GM12878 (cell line): Measurements from ENCODE around the gene IFNGR2. TPM values are rescaled to one million over a fixed set of nuclear protein-coding genes. Genes with fewer than 3 reads are reported as not detected.

Experiments
- ATAC-seq: fragments of 200-7000 bp; cut with Tn5 transposase; 3 replicates; pipeline ENCODE4 v1.9.1; 2020; ENCODE audit warnings: mild to moderate bottlenecking, moderate library complexity
- BruUV-seq: library from RNA; stranded (reverse); fragments of 400-500 nt; replicated peaks from 2 replicates; lab custom pipeline; 2021; lab: Mats Ljungman, UMichigan
- CTCF ChIA-PET: fragments of 300-600 bp; sonication (Branson Sonifier 250); formaldehyde crosslinking; extraction: SDS; loops from one replicate; lab custom pipeline; 2021; ENCODE audit warnings: inconsistent platforms; lab: Yijun Ruan, JAX
- POLR2A ChIA-PET: fragments of 350-600 bp; formaldehyde crosslinking; extraction: SDS; loops from one replicate; lab custom pipeline; 2021; ENCODE audit warnings: inconsistent platforms; lab: Charles Lee
- RAD21 ChIA-PET: fragments of 300-600 bp; sonication (Branson Sonifier 250); formaldehyde crosslinking; loops from one replicate; lab custom pipeline; 2023; ENCODE audit warnings: antibody characterized with exemption; ENCODE audit not compliant: unreplicated experiment; lab: Charles Lee
- SMC1A ChIA-PET: fragments of 300-600 bp; sonication (Branson Sonifier 250); formaldehyde crosslinking; loops from one replicate; lab custom pipeline; 2023; ENCODE audit not compliant: unreplicated experiment, uncharacterized antibody; lab: Charles Lee
- DNase-seq: peaks from one replicate; pipeline ENCODE4 v3.0.0-alpha.2; 2011; ENCODE audit warnings: low read depth, low spot score
- FAIRE-seq: peaks from 3 replicates; lab custom pipeline; 2011; peaks lifted over from hg19 to GRCh38; lab: Jason Lieb, UNC
- H2AFZ ChIP-seq: 2 replicates; pipeline ENCODE4 v1.6.0; 2011; ENCODE audit warnings: low read depth, low read length, control low read depth; ENCODE audit not compliant: control insufficient read depth
- H3K27ac ChIP-seq: 2 replicates; pipeline ENCODE4 v1.5.1; 2011; ENCODE audit warnings: control low read depth; ENCODE audit not compliant: control insufficient read depth, insufficient read depth
- H3K27me3 ChIP-seq, 2 experiments: replicated peaks in 1 of 2; 2 replicates each; pipeline versions ENCODE4 v1.6.0 to v1.6.1; 2011; ENCODE audit warnings: low read length in 1 of 2; ENCODE audit not compliant: control insufficient read depth in 2 of 2, insufficient read depth in 2 of 2
- H3K36me3 ChIP-seq, 2 experiments: 2 replicates each; pipeline ENCODE4 v1.5.1; 2011; ENCODE audit warnings: low read length in 1 of 2; ENCODE audit not compliant: control insufficient read depth in 2 of 2, insufficient read depth in 2 of 2
- H3K4me1 ChIP-seq: 2 replicates; pipeline ENCODE4 v1.6.1; 2011; ENCODE audit warnings: mild to moderate bottlenecking, low read length, moderate library complexity, mixed read lengths; ENCODE audit not compliant: control insufficient read depth, insufficient read depth
- H3K4me2 ChIP-seq: 2 replicates; pipeline ENCODE4 v1.6.0; 2011; ENCODE audit warnings: control low read depth; ENCODE audit not compliant: control insufficient read depth, insufficient read depth
- H3K4me3 ChIP-seq: fragments of 200-600 bp; sonication (generic); 2 replicates; pipeline ENCODE4 v1.5.1; 2016
- H3K79me2 ChIP-seq: 2 replicates; pipeline ENCODE4 v1.6.0; 2011; ENCODE audit warnings: low read length; ENCODE audit not compliant: control insufficient read depth, insufficient read depth
- H3K9ac ChIP-seq: 2 replicates; pipeline ENCODE4 v1.8.0; 2011; ENCODE audit warnings: low read length, control low read depth, mixed read lengths; ENCODE audit not compliant: control insufficient read depth, insufficient read depth
- H3K9me3 ChIP-seq: replicated peaks from 3 replicates; pipeline ENCODE4 v1.5.1; 2011; ENCODE audit warnings: mild to moderate bottlenecking, low read length; ENCODE audit not compliant: control insufficient read depth, insufficient read depth
- H4K20me1 ChIP-seq: 2 replicates; pipeline ENCODE4 v1.6.0; 2011; ENCODE audit not compliant: control insufficient read depth, insufficient read depth
- BHLHE40 ChIP-seq, 2 experiments: fragments of 450-650 bp in 1 of 2; IDR thresholded peaks; 2 replicates each; pipeline ENCODE4 v1.6.1; 2011 to 2017; ENCODE audit warnings: low read depth in 2 of 2, borderline replicate concordance in 1 of 2, improper control_type of control experiment in 1 of 2, low read length in 1 of 2, mild to moderate bottlenecking in 1 of 2
- JUNB ChIP-seq: IDR thresholded peaks from 2 replicates; pipeline ENCODE4 v1.6.1; 2016; ENCODE audit warnings: antibody characterized with exemption, mild to moderate bottlenecking
- PAX5 ChIP-seq: IDR thresholded peaks from 2 replicates; pipeline ENCODE4 v1.6.1; 2011; ENCODE audit warnings: low read depth, low read length, borderline replicate concordance
- POLR2AphosphoS5 ChIP-seq: IDR thresholded peaks from 2 replicates; pipeline ENCODE4 v1.6.1; 2011; ENCODE audit warnings: mild to moderate bottlenecking, low read length, inconsistent platforms
- RFX5 ChIP-seq: IDR thresholded peaks from 2 replicates; pipeline ENCODE4 v1.6.1; 2011; ENCODE audit warnings: low read depth, low read length, improper control_type of control experiment
- ZSCAN29 ChIP-seq: fragments of 450-650 bp; IDR thresholded peaks from 2 replicates; pipeline ENCODE4 v1.6.1; 2017; ENCODE audit warnings: mild to moderate bottlenecking, moderate library complexity
- WGBS: methylation state at CpG from one replicate; pipeline ENCODE4 v1.1.6; 2016; ENCODE audit warnings: low lambda C conversion rate; ENCODE audit not compliant: insufficient replicate concordance, insufficient coverage; ENCODE audit errors: missing lambda C conversion rate; 5-methylcytosine and 5-hydroxymethylcytosine counted together
- in situ Hi-C: fragments of 300-500 bp; cut with MboI; formaldehyde crosslinking; loops from 9 replicates; pipeline ENCODE4 v1.14.3; 2018; ENCODE audit warnings: mixed read lengths
- intact Hi-C: fragments of 100-400 bp; cut with micrococcal nuclease; formaldehyde crosslinking; loops from one replicate; pipeline ENCODE4 v1.14.2; 2022; ENCODE audit not compliant: unreplicated experiment
- polyA plus RNA-seq, 11 experiments: library from polyadenylated mRNA; depleted of rRNA in 4 of 11; unstranded in 6 of 11; stranded (reverse) in 5 of 11; fragments of >200 nt; fragmentation: Nextera tagmentation in 4 of 11; fragmentation: Illumina TruSeq in 1 of 11; extraction: Ambion mirVana in 4 of 11; extraction: Trizol in 1 of 11; gene quantifications; 1 replicate in 1 of 11; 2 replicates in 10 of 11; pipeline versions ENCODE4 v1.2.1 to v1.2.3, GENCODE V29; 2011 to 2016; ENCODE audit warnings: inconsistent platforms in 2 of 11, missing spikeins in 2 of 11, low read depth in 1 of 11
- total RNA-seq, 4 experiments: library from RNA; depleted of rRNA in 3 of 4; stranded (reverse); fragments of >200 nt in 3 of 4; fragmentation: Illumina TruSeq in 1 of 4; extraction: Trizol in 1 of 4; gene quantifications; 2 replicates each; pipeline versions ENCODE4 v1.2.1 to v1.2.3, GENCODE V29; 2013 to 2021
- TF ChIP-seq, protein P1 (sequence below): fragments of 450-650 bp; IDR thresholded peaks from 2 replicates; pipeline ENCODE4 v1.6.1; 2017; ENCODE audit warnings: mild to moderate bottlenecking, low read depth, inconsistent platforms; ENCODE audit not compliant: poor library complexity, severe bottlenecking

IFNGR2 gene
- total and polyA plus RNA-seq, 10 of the 15 experiments (the other 5 are each of a cell fraction or from before 2014, with no cell fraction given), result 23.6 to 98.8 (median 77.0) TPM

DNA sequence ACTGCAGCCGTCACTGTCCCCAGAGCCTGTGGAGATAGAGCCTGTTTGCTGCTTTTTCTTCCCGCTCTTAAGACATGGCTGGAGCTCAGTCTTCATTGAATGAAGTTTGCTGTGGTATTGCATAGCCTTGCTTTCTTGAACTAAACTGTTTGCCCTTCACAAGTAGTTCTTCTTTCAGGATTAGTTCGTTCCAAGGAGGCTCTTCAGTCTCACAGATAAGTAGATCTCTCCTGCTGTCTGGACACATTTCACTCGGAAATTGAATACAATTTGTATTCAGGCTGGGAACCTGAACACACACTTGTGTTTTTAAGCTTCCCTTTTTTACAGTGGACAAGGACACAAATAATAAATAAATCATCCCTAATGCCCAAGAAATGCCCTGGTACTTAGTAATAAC lies 43.8 kb upstream of the IFNGR2 start:
- H3K4me3 ChIP-seq, result no peak overlapping the region
- DNase-seq (no peak), ATAC-seq (no peak), FAIRE-seq (no peak)
- WGBS, result 82% methylated on average over 4 of the region's 4 CpGs
- intact Hi-C loops (no loop called here), in situ Hi-C loops (no loop called here)
- H3K27ac ChIP-seq, result no peak overlapping the region
- H3K4me1 ChIP-seq, result peaks cover 24% of the 10 kb centered on the region
- no peak overlapping the region for H2AFZ ChIP-seq
- H4K20me1 ChIP-seq, result no peaks in the 10 kb centered on the region
- no peaks in the 10 kb centered on the region for H3K79me2 ChIP-seq
- CTCF ChIA-PET, result interaction anchor here (0.7 to 7.6 kb wide), 13 partner anchors 9 to 162 kb away, joined by 3 to 182 read pairs (median 27); no protein-coding TSS in a partner anchor
- no peaks in the 10 kb centered on the region; the same call in 1 of the 3 replicates for H3K9me3 ChIP-seq
- peaks cover 5 to 15% of the 10 kb centered on the region in 2 experiments; a peak in 3 of 4 replicates for H3K36me3 ChIP-seq
- SMC1A ChIA-PET, result interaction anchor here (0.8 to 6.2 kb wide), 7 partner anchors 12 to 159 kb away, joined by 3 to 133 read pairs (median 19); no protein-coding TSS in a partner anchor
- no peak overlapping the region for H3K4me2 ChIP-seq
- no peak overlapping the region for H3K9ac ChIP-seq
- no peak for TF ChIP-seq ZSCAN29
- no peak for TF ChIP-seq RFX5
- TF ChIP-seq PAX5, result no peak
- TF ChIP-seq POLR2AphosphoS5, result no peak
- no peak for TF ChIP-seq BHLHE40 (IDR thresholded peaks at IDR 0.05; ENCODE audit: borderline replicate concordance in 1 of 2, low read depth in 2 of 2, low read length in 1 of 2)
- TF ChIP-seq, protein P1, sequence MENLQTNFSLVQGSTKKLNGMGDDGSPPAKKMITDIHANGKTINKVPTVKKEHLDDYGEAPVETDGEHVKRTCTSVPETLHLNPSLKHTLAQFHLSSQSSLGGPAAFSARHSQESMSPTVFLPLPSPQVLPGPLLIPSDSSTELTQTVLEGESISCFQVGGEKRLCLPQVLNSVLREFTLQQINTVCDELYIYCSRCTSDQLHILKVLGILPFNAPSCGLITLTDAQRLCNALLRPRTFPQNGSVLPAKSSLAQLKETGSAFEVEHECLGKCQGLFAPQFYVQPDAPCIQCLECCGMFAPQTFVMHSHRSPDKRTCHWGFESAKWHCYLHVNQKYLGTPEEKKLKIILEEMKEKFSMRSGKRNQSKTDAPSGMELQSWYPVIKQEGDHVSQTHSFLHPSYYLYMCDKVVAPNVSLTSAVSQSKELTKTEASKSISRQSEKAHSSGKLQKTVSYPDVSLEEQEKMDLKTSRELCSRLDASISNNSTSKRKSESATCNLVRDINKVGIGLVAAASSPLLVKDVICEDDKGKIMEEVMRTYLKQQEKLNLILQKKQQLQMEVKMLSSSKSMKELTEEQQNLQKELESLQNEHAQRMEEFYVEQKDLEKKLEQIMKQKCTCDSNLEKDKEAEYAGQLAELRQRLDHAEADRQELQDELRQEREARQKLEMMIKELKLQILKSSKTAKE, result no peak
- no peak for TF ChIP-seq JUNB
- no TSS peak for BruUV-seq
- RAD21 ChIA-PET, result interaction anchor here (0.8 to 4.4 kb wide), 9 partner anchors 11 to 246 kb away, joined by 3 to 128 read pairs (median 8); partner anchors contain the start of gene IFNAR1
- POLR2A ChIA-PET, result interaction anchor here (0.5 kb wide), 1 partner anchor 84 kb away, joined by 4 read pairs; no protein-coding TSS in a partner anchor
- no peaks in the 10 kb centered on the region for H3K27me3 ChIP-seq
